Neural cell (in vitro differentiated cells): ENCODE data around the gene PMPCA. TPM values are rescaled to one million over a fixed set of nuclear protein-coding genes. Genes with fewer than 3 reads are reported as not detected.
A peak's percentile ranks its signal among the peaks of the same experiment; 100 is the strongest.

Source experiments
- H2AFZ ChIP-seq: fragments of 200-600, 300-800 bp; sonication (generic), shearing (Covaris generic); 2 replicates; pipeline ENCODE4 v1.6.0; 2014; ENCODE audit warnings: low read depth, mild to moderate bottlenecking, antibody characterized with exemption, low read length, moderate library complexity
- H3F3A ChIP-seq: fragments of 200-600 bp; shearing (Covaris generic); 2 replicates; pipeline ENCODE4 v1.6.1; 2016; ENCODE audit warnings: mild to moderate bottlenecking, moderate library complexity, mixed read lengths, antibody characterized with exemption, low read length; ENCODE audit not compliant: insufficient read depth, poor library complexity, severe bottlenecking
- H3K27ac ChIP-seq: fragments of 200-600, 300-800 bp; sonication (generic), shearing (Covaris generic); 2 replicates; pipeline ENCODE4 v1.5.1; 2014; ENCODE audit warnings: mild to moderate bottlenecking, low read length, moderate library complexity
- H3K27me3 ChIP-seq: fragments of 300-800, 200-600 bp; sonication (generic), shearing (Covaris generic); 2 replicates; pipeline ENCODE4 v1.6.0; 2014; ENCODE audit warnings: mild to moderate bottlenecking, low read depth, low read length, moderate library complexity; ENCODE audit not compliant: insufficient read depth
- H3K36me3 ChIP-seq: fragments of 300-800, 200-600 bp; sonication (generic), shearing (Covaris generic); 2 replicates; pipeline ENCODE4 v1.5.1; 2014; ENCODE audit warnings: mild to moderate bottlenecking, antibody characterized with exemption, low read length, moderate library complexity; ENCODE audit not compliant: insufficient read depth
- H3K4me2 ChIP-seq: fragments of 300-800, 200-600 bp; sonication (generic), shearing (Covaris generic); 2 replicates; pipeline ENCODE4 v1.6.0; 2014; ENCODE audit warnings: mild to moderate bottlenecking, low read length
- H3K4me3 ChIP-seq: fragments of 300-800, 200-600 bp; sonication (generic), shearing (Covaris generic); 2 replicates; pipeline ENCODE4 v1.5.1; 2014; ENCODE audit warnings: mild to moderate bottlenecking, low read length, moderate library complexity
- H3K79me2 ChIP-seq: fragments of 200-600 bp; shearing (Covaris generic); replicated peaks from 2 replicates; pipeline ENCODE4 v1.6.0; 2014; ENCODE audit warnings: mild to moderate bottlenecking, low read length, moderate library complexity; ENCODE audit not compliant: insufficient read depth
- H3K9ac ChIP-seq: fragments of 300-800, 200-600 bp; sonication (generic), shearing (Covaris generic); 2 replicates; pipeline ENCODE4 v1.6.1; 2016; ENCODE audit warnings: mild to moderate bottlenecking, low read length, mixed read lengths
- H3K9me2 ChIP-seq: fragments of 200-600 bp; shearing (Covaris generic); 2 replicates; pipeline ENCODE4 v1.6.1; 2016; ENCODE audit warnings: mild to moderate bottlenecking, low read length, mixed read lengths; ENCODE audit not compliant: insufficient read depth
- H3K9me3 ChIP-seq: fragments of 200-600, 300-800 bp; sonication (generic), shearing (Covaris generic); 2 replicates; pipeline ENCODE4 v1.6.1; 2016; ENCODE audit warnings: mild to moderate bottlenecking, mixed run types, low read length, moderate library complexity, mixed read lengths
- H4K20me1 ChIP-seq: fragments of 200-600 bp; shearing (Covaris generic); 2 replicates; pipeline ENCODE4 v1.6.1; 2016; ENCODE audit warnings: mild to moderate bottlenecking, mixed run types; ENCODE audit not compliant: insufficient read depth
- CTCF ChIP-seq: fragments of 450-650 bp; IDR thresholded peaks from 2 replicates; pipeline ENCODE4 v1.5.1; 2014; ENCODE audit warnings: antibody characterized with exemption, mild to moderate bottlenecking, moderate library complexity; ENCODE audit not compliant: poor library complexity, severe bottlenecking
- EP300 ChIP-seq: fragments of 450-650 bp; conservative IDR thresholded peaks from 2 replicates; pipeline ENCODE4 v1.6.1; 2014; ENCODE audit warnings: antibody characterized with exemption, mild to moderate bottlenecking, moderate library complexity; ENCODE audit not compliant: poor library complexity, severe bottlenecking
- EZH2 ChIP-seq: fragments of 200-600, 300-800 bp; shearing (Covaris generic), sonication (generic); IDR thresholded peaks from 2 replicates; pipeline ENCODE4 v1.6.1; 2014; ENCODE audit warnings: antibody characterized with exemption, low read length, borderline replicate concordance, mild to moderate bottlenecking; ENCODE audit not compliant: insufficient read depth, poor library complexity, severe bottlenecking
- MXI1 ChIP-seq: fragments of 450-650 bp; conservative IDR thresholded peaks from 2 replicates; pipeline ENCODE4 v1.6.1; 2014; ENCODE audit warnings: antibody characterized with exemption, mild to moderate bottlenecking; ENCODE audit not compliant: poor library complexity, severe bottlenecking
- POLR2AphosphoS5 ChIP-seq: IDR thresholded peaks from 2 replicates; pipeline ENCODE4 v1.6.1; 2012
- RAD21 ChIP-seq: fragments of 450-650 bp; conservative IDR thresholded peaks from 2 replicates; pipeline ENCODE4 v1.6.1; 2014; ENCODE audit warnings: antibody characterized with exemption, mild to moderate bottlenecking, moderate library complexity
- REST ChIP-seq: IDR thresholded peaks from 2 replicates; pipeline ENCODE4 v1.6.1; 2012; ENCODE audit warnings: borderline replicate concordance
- SMC3 ChIP-seq: fragments of 450-650 bp; conservative IDR thresholded peaks from 2 replicates; pipeline ENCODE4 v1.6.1; 2014; ENCODE audit warnings: antibody characterized with exemption, mild to moderate bottlenecking, moderate library complexity; ENCODE audit not compliant: poor library complexity
- TAF1 ChIP-seq: IDR thresholded peaks from 2 replicates; pipeline ENCODE4 v1.6.1; 2012; ENCODE audit warnings: low read depth
- polyA plus RNA-seq: library from polyadenylated mRNA; depleted of rRNA; stranded (reverse); fragments of >200 nt; gene quantifications from 2 replicates; pipeline ENCODE4 v1.2.3, GENCODE V29; 2014

Gene PMPCA
- polyA plus RNA-seq, 1 donor from 2014 or later, result 61.3 TPM

GRCh38 chr9:136363106-136363948 lies 47.1 kb upstream of the PMPCA start, which contains the start of gene DNLZ:
Gene DNLZ, minus strand, starts transcription at chr9:136363744. Its CDS starts 30 bp downstream, at chr9:136363714.
- H3K27ac ChIP-seq, result peak within 1 kb of the TSS; percentile 68

More at GRCh38 chr9:136363106-136363948, 47.1 kb upstream of the PMPCA start, which contains the start of gene DNLZ:
- Histone ChIP-seq H2AFZ (no peak within 1 kb of the TSS), H3K27me3 (no peaks in the 10 kb centered on the region), H3K4me2 (no peak within 1 kb of the TSS), H3K36me3 (no peaks in the 10 kb centered on the region), H3F3A (no peaks in the 10 kb centered on the region), H3K4me3 (peak within 1 kb of the TSS; percentile 75), H4K20me1 (no peaks in the 10 kb centered on the region), H3K9ac (peak within 1 kb of the TSS; percentile 82), H3K9me3 (no peaks in the 10 kb centered on the region), H3K79me2 (no peaks in the 10 kb centered on the region), H3K9me2 (no peaks in the 10 kb centered on the region)
- TF ChIP-seq RAD21, result peak; percentile 66
- no peak for TF ChIP-seq REST
- TF ChIP-seq SMC3, result peak; percentile 80
- TF ChIP-seq MXI1, result peak; percentile 93
- no peak for TF ChIP-seq TAF1
- TF ChIP-seq EZH2, result no peak
- TF ChIP-seq CTCF, result peak; percentile 99
- peak; percentile 68 for TF ChIP-seq EP300
- TF ChIP-seq POLR2AphosphoS5, result peak; percentile 75
